HepG2 (cell line): Measurements from ENCODE around the gene PLIN1. TPM values are rescaled to one million over a fixed set of nuclear protein-coding genes. Genes with fewer than 3 reads are reported as not detected.

ENCODE experiments used
- ARNTL ChIP-seq: sonication (generic); formaldehyde crosslinking; IDR thresholded peaks from 2 replicates; pipeline ENCODE4 v1.4.0; 2020; ENCODE audit warnings: mild to moderate bottlenecking, missing genetic modification reagents
- FOSL2 ChIP-seq: sonication (generic); formaldehyde crosslinking; IDR thresholded peaks from 2 replicates; pipeline ENCODE4 v1.4.0; 2020; ENCODE audit warnings: missing genetic modification reagents
- KLF9 ChIP-seq: IDR thresholded peaks from 2 replicates; pipeline ENCODE4 v1.6.1; 2016; ENCODE audit warnings: low read depth
- MAF1 ChIP-seq: sonication (generic); formaldehyde crosslinking; IDR thresholded peaks from 2 replicates; pipeline ENCODE4 v1.5.0; 2020; ENCODE audit warnings: missing genetic modification reagents, borderline replicate concordance
- MXD3 ChIP-seq: IDR thresholded peaks from 2 replicates; pipeline ENCODE4 v1.6.1; 2016; ENCODE audit warnings: mild to moderate bottlenecking, missing biosample characterization, missing genetic modification reagents
- MYC ChIP-seq: sonication (generic); formaldehyde crosslinking; IDR thresholded peaks from 2 replicates; pipeline ENCODE4 v1.9.0; 2021; ENCODE audit warnings: missing genetic modification reagents, borderline replicate concordance
- PLRG1 ChIP-seq: fragments of 450-650 bp; conservative IDR thresholded peaks from 2 replicates; pipeline ENCODE4 v1.6.1; 2016
- YY1 ChIP-seq: IDR thresholded peaks from 2 replicates; pipeline ENCODE4 v1.6.1; 2011; ENCODE audit warnings: low read length, low read depth, moderate library complexity, mild to moderate bottlenecking; ENCODE audit not compliant: insufficient read depth, insufficient replicate concordance
- ZBTB7A ChIP-seq: sonication (generic); formaldehyde crosslinking; IDR thresholded peaks from 2 replicates; pipeline ENCODE4 v1.8.0; 2022; ENCODE audit warnings: mild to moderate bottlenecking, missing genetic modification reagents
- ZFX ChIP-seq: sonication (generic); formaldehyde crosslinking; IDR thresholded peaks from 2 replicates; pipeline ENCODE4 v1.4.0; 2020; ENCODE audit warnings: mild to moderate bottlenecking, low read depth, missing genetic modification reagents, moderate library complexity
- ZHX1 ChIP-seq: sonication (generic); formaldehyde crosslinking; IDR thresholded peaks from 2 replicates; pipeline ENCODE4 v1.8.1; 2022; ENCODE audit warnings: low read depth, mild to moderate bottlenecking, missing genetic modification reagents
- ZMAT3 ChIP-seq: sonication (generic); formaldehyde crosslinking; conservative IDR thresholded peaks from 2 replicates; pipeline ENCODE4 v1.7.0; 2021; ENCODE audit warnings: missing genetic modification reagents
- ZNF225 ChIP-seq: sonication (generic); formaldehyde crosslinking; IDR thresholded peaks from 2 replicates; pipeline ENCODE4 v1.4.0; 2020; ENCODE audit warnings: mild to moderate bottlenecking, missing genetic modification reagents
- ZNF230 ChIP-seq: sonication (generic); formaldehyde crosslinking; IDR thresholded peaks from 2 replicates; pipeline ENCODE4 v1.4.0; 2020; ENCODE audit warnings: mild to moderate bottlenecking, missing genetic modification reagents
- polyA plus RNA-seq, 8 experiments: library from polyadenylated mRNA; depleted of rRNA in 3 of 8; stranded (reverse) in 7 of 8; unstranded in 1 of 8; fragments of >200 nt; fragmentation: Illumina TruSeq in 4 of 8; extraction: Trizol in 4 of 8; gene quantifications; 2 replicates each; pipeline versions ENCODE4 v1.2.1 to v1.2.3, GENCODE V29; 2011 to 2016; ENCODE audit warnings: low read depth in 4 of 8, missing spikeins in 1 of 8, mixed read lengths in 1 of 8; ENCODE audit not compliant: insufficient read depth in 1 of 8
- total RNA-seq, 5 experiments: library from RNA; depleted of rRNA; stranded (reverse); fragments of >200 nt; fragmentation: Illumina TruSeq; extraction: Trizol; gene quantifications; 2 replicates each; pipeline ENCODE4 v1.2.3, GENCODE V29; 2016; ENCODE audit warnings: low read depth in 1 of 5

The PLIN1 gene
- total and polyA plus RNA-seq, 2 of the 13 experiments (the other 11 are each of a cell fraction or from before 2014, with no cell fraction given) = 0.74 to 1.2 TPM

GRCh38 chr15:89665449-89666181, 13.6 kb downstream of the PLIN1 start (continued):
- TF ChIP-seq ZHX1 (no peak), ZFX (peak; percentile 39; the same call in 1 of the 2 replicates), KLF9 (CRISPR knock-in tag) (no peak), ZMAT3 (CRISPR knock-in tag) (no peak), ZNF230 (CRISPR knock-in tag) (no peak), ARNTL (CRISPR knock-in tag) (no peak), FOSL2 (CRISPR knock-in tag) (no peak), ZBTB7A (no peak), MAF1 (CRISPR knock-in tag) (no peak), PLRG1 (no peak), MXD3 (no peak), MYC (CRISPR knock-in tag) (no peak), ZNF225 (CRISPR knock-in tag) (no peak), YY1 (peak; percentile 34)
